K562 (cell line): ENCODE results near the gene FOXO3. TPM values are rescaled to one million over a fixed set of nuclear protein-coding genes. Genes with fewer than 3 reads are reported as not detected.
A peak's percentile ranks its signal among the peaks of the same experiment; 100 is the strongest.

Experiments used
- CLOCK ChIP-seq: fragments of 250-450 bp; sonication (Bioruptor Pico); IDR thresholded peaks from 2 replicates; pipeline ENCODE4 v1.4.0; 2020; ENCODE audit warnings: mild to moderate bottlenecking, moderate library complexity, borderline replicate concordance
- GTF2A2 ChIP-seq: IDR thresholded peaks from 2 replicates; pipeline ENCODE4 v1.6.1; 2016; ENCODE audit warnings: mild to moderate bottlenecking, missing genetic modification characterization, missing compliant biosample characterization
- SMARCA5 ChIP-seq: fragments of 450-650 bp; IDR thresholded peaks from 2 replicates; pipeline ENCODE4 v1.6.1; 2016
- SRSF7 ChIP-seq: fragments of 200-400 bp; formaldehyde crosslinking; optimal IDR thresholded peaks from 2 replicates; pipeline ENCODE3; 2017; ENCODE audit warnings: mild to moderate bottlenecking, low read depth, low read length
- STAT6 ChIP-seq: sonication (generic); formaldehyde crosslinking; IDR thresholded peaks from 2 replicates; pipeline ENCODE4 v1.8.1; 2023; ENCODE audit warnings: mild to moderate bottlenecking, missing genetic modification reagents
- U2AF2 ChIP-seq: fragments of 200-400 bp; formaldehyde crosslinking; optimal IDR thresholded peaks from 2 replicates; pipeline ENCODE3; 2017; ENCODE audit warnings: low read depth, mild to moderate bottlenecking, low read length
- ZBTB1 ChIP-seq: sonication (generic); formaldehyde crosslinking; IDR thresholded peaks from 2 replicates; pipeline ENCODE4 v1.8.1; 2023; ENCODE audit warnings: missing genetic modification reagents, low read depth, mild to moderate bottlenecking, borderline replicate concordance
- ZNF512 ChIP-seq: IDR thresholded peaks from 2 replicates; pipeline ENCODE4 v1.6.1; 2016; ENCODE audit warnings: missing genetic modification characterization, missing compliant biosample characterization
- ZNF584 ChIP-seq: fragments of 200-800 bp; sonication (Bioruptor generic); IDR thresholded peaks from 2 replicates; pipeline ENCODE4 v1.6.1; 2016; ENCODE audit warnings: low read depth, mild to moderate bottlenecking, missing genetic modification characterization, missing compliant biosample characterization
- ZNF75A ChIP-seq: fragments of 450-650 bp; formaldehyde crosslinking; IDR thresholded peaks from 2 replicates; pipeline ENCODE4 v1.4.0; 2020; ENCODE audit warnings: mild to moderate bottlenecking
- polyA plus RNA-seq, 8 experiments: library from polyadenylated mRNA; depleted of rRNA in 4 of 8; stranded (reverse) in 5 of 8; unstranded in 3 of 8; fragments of >200 nt; fragmentation: Nextera tagmentation in 2 of 8; fragmentation: Illumina TruSeq in 1 of 8; extraction: Ambion mirVana in 2 of 8; extraction: Trizol in 1 of 8; gene quantifications; 2 replicates each; pipeline versions ENCODE4 v1.2.1 to v1.2.3, GENCODE V29; 2011 to 2014; ENCODE audit warnings: inconsistent platforms in 1 of 8, missing spikeins in 1 of 8
- total RNA-seq, 7 experiments: library from RNA; depleted of rRNA in 6 of 7; stranded (reverse); fragments of >200 nt in 6 of 7; fragmentation: Illumina TruSeq in 2 of 7; extraction: Trizol in 2 of 7; gene quantifications; 2 replicates each; pipeline versions ENCODE4 v1.2.1 to v1.2.3, GENCODE V29; 2011 to 2021; ENCODE audit warnings: low replicate concordance in 1 of 7
- TF ChIP-seq, protein P1 (sequence below): fragments of 450-650 bp; formaldehyde crosslinking; IDR thresholded peaks from 2 replicates; pipeline ENCODE4 v1.4.0; 2020; ENCODE audit warnings: mild to moderate bottlenecking
- TF ChIP-seq, protein P2 (sequence below): sonication (generic); formaldehyde crosslinking; IDR thresholded peaks from 2 replicates; pipeline ENCODE4 v1.5.0; 2020; ENCODE audit warnings: missing genetic modification reagents
- TF ChIP-seq, protein P3 (sequence below): fragments of 250-450 bp; sonication (Bioruptor Pico); IDR thresholded peaks from 2 replicates; pipeline ENCODE4 v1.5.0; 2022; ENCODE audit warnings: mild to moderate bottlenecking
- TF ChIP-seq, protein P4 (sequence below): fragments of 250-450 bp; sonication (Bioruptor Pico); IDR thresholded peaks from 2 replicates; pipeline ENCODE4 v1.4.0; 2020; ENCODE audit warnings: mild to moderate bottlenecking, moderate library complexity

The FOXO3 gene
- total and polyA plus RNA-seq, 9 of the 15 experiments (the other 6 are each of a cell fraction or from before 2014, with no cell fraction given), result 3.0 to 14.6 (median 6.0) TPM

GRCh38 chr6:108630050-108630714 lies 69.5 kb downstream of the FOXO3 start (continued):
- TF ChIP-seq, protein P1, sequence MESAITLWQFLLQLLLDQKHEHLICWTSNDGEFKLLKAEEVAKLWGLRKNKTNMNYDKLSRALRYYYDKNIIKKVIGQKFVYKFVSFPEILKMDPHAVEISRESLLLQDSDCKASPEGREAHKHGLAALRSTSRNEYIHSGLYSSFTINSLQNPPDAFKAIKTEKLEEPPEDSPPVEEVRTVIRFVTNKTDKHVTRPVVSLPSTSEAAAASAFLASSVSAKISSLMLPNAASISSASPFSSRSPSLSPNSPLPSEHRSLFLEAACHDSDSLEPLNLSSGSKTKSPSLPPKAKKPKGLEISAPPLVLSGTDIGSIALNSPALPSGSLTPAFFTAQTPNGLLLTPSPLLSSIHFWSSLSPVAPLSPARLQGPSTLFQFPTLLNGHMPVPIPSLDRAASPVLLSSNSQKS (CRISPR knock-in tag), result no peak
- TF ChIP-seq ZNF512 (tag), result no peak
- TF ChIP-seq ZBTB1, result no peak
- TF ChIP-seq, protein P2, sequence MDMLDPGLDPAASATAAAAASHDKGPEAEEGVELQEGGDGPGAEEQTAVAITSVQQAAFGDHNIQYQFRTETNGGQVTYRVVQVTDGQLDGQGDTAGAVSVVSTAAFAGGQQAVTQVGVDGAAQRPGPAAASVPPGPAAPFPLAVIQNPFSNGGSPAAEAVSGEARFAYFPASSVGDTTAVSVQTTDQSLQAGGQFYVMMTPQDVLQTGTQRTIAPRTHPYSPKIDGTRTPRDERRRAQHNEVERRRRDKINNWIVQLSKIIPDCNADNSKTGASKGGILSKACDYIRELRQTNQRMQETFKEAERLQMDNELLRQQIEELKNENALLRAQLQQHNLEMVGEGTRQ (CRISPR knock-in tag), result no peak
- peak; percentile 78; the same call in 1 of the 2 replicates for TF ChIP-seq SMARCA5
- no peak for TF ChIP-seq ZNF75A (CRISPR knock-in tag)
- TF ChIP-seq, protein P3, sequence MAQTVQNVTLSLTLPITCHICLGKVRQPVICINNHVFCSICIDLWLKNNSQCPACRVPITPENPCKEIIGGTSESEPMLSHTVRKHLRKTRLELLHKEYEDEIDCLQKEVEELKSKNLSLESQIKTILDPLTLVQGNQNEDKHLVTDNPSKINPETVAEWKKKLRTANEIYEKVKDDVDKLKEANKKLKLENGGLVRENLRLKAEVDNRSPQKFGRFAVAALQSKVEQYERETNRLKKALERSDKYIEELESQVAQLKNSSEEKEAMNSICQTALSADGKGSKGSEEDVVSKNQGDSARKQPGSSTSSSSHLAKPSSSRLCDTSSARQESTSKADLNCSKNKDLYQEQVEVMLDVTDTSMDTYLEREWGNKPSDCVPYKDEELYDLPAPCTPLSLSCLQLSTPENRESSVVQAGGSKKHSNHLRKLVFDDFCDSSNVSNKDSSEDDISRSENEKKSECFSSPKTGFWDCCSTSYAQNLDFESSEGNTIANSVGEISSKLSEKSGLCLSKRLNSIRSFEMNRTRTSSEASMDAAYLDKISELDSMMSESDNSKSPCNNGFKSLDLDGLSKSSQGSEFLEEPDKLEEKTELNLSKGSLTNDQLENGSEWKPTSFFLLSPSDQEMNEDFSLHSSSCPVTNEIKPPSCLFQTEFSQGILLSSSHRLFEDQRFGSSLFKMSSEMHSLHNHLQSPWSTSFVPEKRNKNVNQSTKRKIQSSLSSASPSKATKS (CRISPR knock-in tag), result no peak
- no peak for TF ChIP-seq U2AF2
- TF ChIP-seq GTF2A2 (tag), result no peak
- TF ChIP-seq, protein P4, sequence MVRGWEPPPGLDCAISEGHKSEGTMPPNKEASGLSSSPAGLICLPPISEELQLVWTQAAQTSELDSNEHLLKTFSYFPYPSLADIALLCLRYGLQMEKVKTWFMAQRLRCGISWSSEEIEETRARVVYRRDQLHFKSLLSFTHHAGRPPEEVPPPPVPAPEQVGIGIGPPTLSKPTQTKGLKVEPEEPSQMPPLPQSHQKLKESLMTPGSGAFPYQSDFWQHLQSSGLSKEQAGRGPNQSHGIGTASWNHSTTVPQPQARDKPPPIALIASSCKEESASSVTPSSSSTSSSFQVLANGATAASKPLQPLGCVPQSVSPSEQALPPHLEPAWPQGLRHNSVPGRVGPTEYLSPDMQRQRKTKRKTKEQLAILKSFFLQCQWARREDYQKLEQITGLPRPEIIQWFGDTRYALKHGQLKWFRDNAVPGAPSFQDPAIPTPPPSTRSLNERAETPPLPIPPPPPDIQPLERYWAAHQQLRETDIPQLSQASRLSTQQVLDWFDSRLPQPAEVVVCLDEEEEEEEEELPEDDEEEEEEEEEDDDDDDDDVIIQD, result no peak
- TF ChIP-seq SRSF7, result no peak
- TF ChIP-seq ZNF584 (CRISPR knock-in tag), result no peak
- TF ChIP-seq STAT6 (CRISPR knock-in tag), result no peak
- no peak for TF ChIP-seq CLOCK (CRISPR knock-in tag)
